SK-N-SH (cell line): ENCODE measurements around the gene PTPN14. TPM values are rescaled to one million over a fixed set of nuclear protein-coding genes. Genes with fewer than 3 reads are reported as not detected.

ENCODE experiments used
- CTCF ChIA-PET: fragments of 300-600, 350-600 bp; formaldehyde crosslinking; extraction: SDS; loops from one replicate; lab custom pipeline; 2021; lab: Yijun Ruan, JAX
- POLR2A ChIA-PET: fragments of 350-600 bp; sonication (Branson Sonifier 250); formaldehyde crosslinking; extraction: SDS; loops from one replicate; lab custom pipeline; 2020; ENCODE audit warnings: antibody characterized with exemption, inconsistent platforms; lab: Yijun Ruan, JAX
- DNase-seq: peaks from one replicate; pipeline ENCODE4 v3.0.0; 2012
- H2AFZ ChIP-seq: fragments of 200-600 bp; sonication (generic); 2 replicates; pipeline ENCODE4 v1.8.1; 2016; ENCODE audit warnings: antibody characterized with exemption, mild to moderate bottlenecking, low read depth
- H3F3A ChIP-seq: fragments of 200-600 bp; sonication (generic); replicated peaks from 2 replicates; pipeline ENCODE3; 2016; ENCODE audit warnings: antibody characterized with exemption, mild to moderate bottlenecking; ENCODE audit not compliant: insufficient read depth
- H3K27ac ChIP-seq, 2 experiments: fragments of 200-500 bp in 1 of 2; fragments of 200-600 bp in 1 of 2; sonication (Bioruptor generic) in 1 of 2; sonication (generic), shearing (Covaris generic) in 1 of 2; 2 replicates each; pipeline versions ENCODE4 v1.5.1 to v1.6.1; 2014 to 2016; ENCODE audit warnings: low read depth in 2 of 2, inconsistent platforms in 1 of 2, low read length in 1 of 2, mild to moderate bottlenecking in 1 of 2, mixed read lengths in 1 of 2
- H3K27me3 ChIP-seq: fragments of 200-600 bp; sonication (generic), shearing (Covaris generic); 2 replicates; pipeline ENCODE4 v1.6.1; 2016; ENCODE audit warnings: mixed run types; ENCODE audit not compliant: insufficient read depth
- H3K36me3 ChIP-seq, 2 experiments: fragments of 200-500 bp in 1 of 2; fragments of 200-600 bp in 1 of 2; sonication (Bioruptor generic) in 1 of 2; sonication (generic) in 1 of 2; replicated peaks in 1 of 2; 2 replicates each; pipeline versions ENCODE3 to v1.5.1; 2014 to 2016; ENCODE audit warnings: low read length in 1 of 2, mild to moderate bottlenecking in 1 of 2; ENCODE audit not compliant: insufficient read depth in 2 of 2, control insufficient read depth in 1 of 2
- H3K4me1 ChIP-seq, 2 experiments: fragments of 200-500 bp in 1 of 2; fragments of 200-600 bp in 1 of 2; sonication (Bioruptor generic) in 1 of 2; sonication (generic), shearing (Covaris generic) in 1 of 2; 2 replicates each; pipeline versions ENCODE4 v1.5.1 to v1.6.1; 2014 to 2016; ENCODE audit warnings: low read depth in 1 of 2, low read length in 1 of 2, mixed run types in 1 of 2; ENCODE audit not compliant: insufficient read depth in 2 of 2, control insufficient read depth in 1 of 2
- H3K4me2 ChIP-seq: fragments of 200-600 bp; sonication (generic), shearing (Covaris generic); 2 replicates; pipeline ENCODE4 v1.6.1; 2017; ENCODE audit warnings: mixed run types
- H3K4me3 ChIP-seq, 2 experiments: fragments of 200-500 bp in 1 of 2; fragments of 200-600 bp in 1 of 2; sonication (Bioruptor generic) in 1 of 2; sonication (generic), shearing (Covaris generic) in 1 of 2; 2 replicates each; pipeline versions ENCODE4 v1.5.1 to v1.8.1; 2014 to 2016; ENCODE audit warnings: low read depth in 2 of 2, inconsistent platforms in 1 of 2, low read length in 1 of 2, mild to moderate bottlenecking in 1 of 2, mixed read lengths in 1 of 2, moderate library complexity in 1 of 2
- H3K79me2 ChIP-seq: fragments of 200-600 bp; sonication (generic); 2 replicates; pipeline ENCODE4 v1.8.1; 2017; ENCODE audit warnings: mild to moderate bottlenecking; ENCODE audit not compliant: insufficient read depth
- H3K9ac ChIP-seq: fragments of 200-600 bp; sonication (generic); 2 replicates; pipeline ENCODE4 v1.6.1; 2017; ENCODE audit warnings: mixed run types
- H3K9me2 ChIP-seq: fragments of 200-600 bp; sonication (generic); 2 replicates; pipeline ENCODE4 v1.6.1; 2017; ENCODE audit warnings: mixed run types
- H3K9me3 ChIP-seq: fragments of 200-600 bp; sonication (generic); 2 replicates; pipeline ENCODE4 v1.6.1; 2017; ENCODE audit warnings: mixed run types, mild to moderate bottlenecking, moderate library complexity
- H4K20me1 ChIP-seq: fragments of 200-600 bp; sonication (generic); 2 replicates; pipeline ENCODE4 v1.6.1; 2017; ENCODE audit warnings: mild to moderate bottlenecking, mixed run types; ENCODE audit not compliant: insufficient read depth
- CHD2 ChIP-seq: fragments of 150-350 bp; IDR thresholded peaks from 2 replicates; pipeline ENCODE4 v1.6.1; 2018; ENCODE audit warnings: low read length; ENCODE audit not compliant: partially characterized antibody
- FOXJ3 ChIP-seq: sonication (generic); formaldehyde crosslinking; IDR thresholded peaks from 2 replicates; pipeline ENCODE4 v1.5.1; 2020; ENCODE audit warnings: mild to moderate bottlenecking, missing genetic modification reagents
- FOXM1 ChIP-seq: IDR thresholded peaks from 2 replicates; pipeline ENCODE4 v1.4.0; 2012; ENCODE audit warnings: low read depth, mild to moderate bottlenecking
- GATA2 ChIP-seq: sonication (generic); formaldehyde crosslinking; IDR thresholded peaks from 2 replicates; pipeline ENCODE4 v1.5.0; 2020; ENCODE audit warnings: mild to moderate bottlenecking, missing genetic modification reagents
- JUND ChIP-seq: IDR thresholded peaks from 2 replicates; pipeline ENCODE4 v1.4.0; 2012
- NRF1 ChIP-seq: IDR thresholded peaks from 2 replicates; pipeline ENCODE4 v1.6.1; 2012; ENCODE audit warnings: low read depth, mild to moderate bottlenecking, low read length
- POLR2AphosphoS5 ChIP-seq: IDR thresholded peaks from 2 replicates; pipeline ENCODE4 v1.6.1; 2012; ENCODE audit warnings: low read depth, low read length
- RAD21 ChIP-seq: IDR thresholded peaks from 2 replicates; pipeline ENCODE4 v1.6.1; 2012; ENCODE audit warnings: mild to moderate bottlenecking, low read length
- RCOR1 ChIP-seq: fragments of 150-350 bp; IDR thresholded peaks from 2 replicates; pipeline ENCODE4 v1.6.1; 2017; ENCODE audit warnings: antibody characterized with exemption, low read length
- RXRA ChIP-seq: IDR thresholded peaks from 2 replicates; pipeline ENCODE4 v1.4.0; 2012; ENCODE audit warnings: low read depth, mild to moderate bottlenecking, borderline replicate concordance
- TAF1 ChIP-seq: IDR thresholded peaks from 2 replicates; pipeline ENCODE4 v1.6.1; 2012; ENCODE audit warnings: low read depth, mild to moderate bottlenecking, low read length, moderate library complexity, borderline replicate concordance
- WGBS: methylation state at CpG from one replicate; pipeline ENCODE4 v1.1.6; 2017; ENCODE audit warnings: low lambda C conversion rate; 5-methylcytosine and 5-hydroxymethylcytosine counted together
- polyA plus RNA-seq, 3 experiments: library from polyadenylated mRNA; depleted of rRNA; stranded (reverse); fragments of >200 nt; gene quantifications; 2 replicates each; pipeline ENCODE4 v1.2.3, GENCODE V29; 2012
- TF ChIP-seq, protein P1 (sequence below): IDR thresholded peaks from 2 replicates; pipeline ENCODE4; 2012
- TF ChIP-seq, protein P2 (sequence below): IDR thresholded peaks from 2 replicates; pipeline ENCODE4 v1.4.0; 2012; ENCODE audit warnings: low read depth, borderline replicate concordance
- TF ChIP-seq, protein P3 (sequence below): fragments of 200-600 bp; sonication (generic); IDR thresholded peaks from 2 replicates; pipeline ENCODE4 v1.6.1; 2017; ENCODE audit warnings: antibody characterized with exemption, mild to moderate bottlenecking, moderate library complexity

PTPN14 gene
- polyA plus RNA-seq, 1 of the 3 experiments (the other 2 are of a cell fraction): 12.8 TPM

DNA sequence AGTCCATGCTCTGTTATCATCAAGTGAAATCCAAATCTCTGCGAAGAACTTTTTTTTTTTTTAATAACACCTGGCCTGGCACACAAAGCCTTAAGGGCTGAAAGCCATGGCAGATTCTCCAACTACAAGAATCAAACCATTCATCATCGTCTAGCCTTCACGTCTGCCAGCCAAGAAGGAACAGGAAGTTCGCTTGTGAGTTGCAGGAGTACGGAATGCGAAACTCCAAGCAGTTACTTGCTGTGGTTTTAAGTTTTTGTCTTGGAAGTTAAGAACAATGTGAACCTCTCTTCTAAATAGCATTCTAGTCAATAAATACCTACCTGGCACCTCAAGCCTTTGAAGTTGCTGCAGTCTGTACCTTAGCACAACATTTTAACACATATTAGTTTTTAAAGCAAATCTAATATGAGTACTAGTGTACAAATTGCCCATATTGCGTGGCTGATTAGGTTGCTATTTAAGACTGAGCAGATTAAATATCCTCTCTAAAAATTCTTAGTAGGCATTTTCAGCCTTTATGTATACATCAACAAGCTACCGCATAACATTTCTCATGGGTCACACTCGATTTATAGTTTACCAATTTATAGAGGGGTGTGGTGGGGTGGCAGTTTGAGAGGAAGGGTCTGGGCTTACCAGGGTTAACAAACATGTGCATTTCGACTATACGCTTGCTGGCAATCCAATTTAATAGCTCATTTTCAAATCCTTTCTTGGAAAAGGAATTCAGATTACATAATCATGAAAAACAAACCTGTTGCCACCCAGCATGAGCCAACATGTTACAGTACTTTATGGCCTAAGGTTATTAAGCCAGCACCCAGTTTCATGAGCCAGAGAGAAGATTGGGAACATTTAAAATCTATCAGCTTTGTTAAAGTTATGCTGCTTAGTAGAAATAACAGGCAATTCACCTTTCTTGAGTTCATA is 22.2 kb upstream of the PTPN14 start:
- Histone ChIP-seq H3K79me2 (no peaks in the 10 kb centered on the region), H3K4me1 (peaks cover 0 to 9% of the 10 kb centered on the region in 2 experiments; a peak in 2 of 4 replicates)
- no peak for TF ChIP-seq FOXM1
- TF ChIP-seq, protein P1, sequence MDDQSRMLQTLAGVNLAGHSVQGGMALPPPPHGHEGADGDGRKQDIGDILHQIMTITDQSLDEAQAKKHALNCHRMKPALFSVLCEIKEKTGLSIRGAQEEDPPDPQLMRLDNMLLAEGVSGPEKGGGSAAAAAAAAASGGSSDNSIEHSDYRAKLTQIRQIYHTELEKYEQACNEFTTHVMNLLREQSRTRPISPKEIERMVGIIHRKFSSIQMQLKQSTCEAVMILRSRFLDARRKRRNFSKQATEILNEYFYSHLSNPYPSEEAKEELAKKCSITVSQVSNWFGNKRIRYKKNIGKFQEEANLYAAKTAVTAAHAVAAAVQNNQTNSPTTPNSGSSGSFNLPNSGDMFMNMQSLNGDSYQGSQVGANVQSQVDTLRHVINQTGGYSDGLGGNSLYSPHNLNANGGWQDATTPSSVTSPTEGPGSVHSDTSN: peak; percentile 25; the same call in 1 of the 2 replicates
- TF ChIP-seq, all 33 proteins: peak for 1
- Histone ChIP-seq H3K27me3 (no peaks in the 10 kb centered on the region), H4K20me1 (no peaks in the 10 kb centered on the region), H3K36me3 (no peaks in the 10 kb centered on the region), H3K27ac (no peak overlapping the region), H3F3A (peaks cover 27% of the 10 kb centered on the region), H3K9me2 (no peaks in the 10 kb centered on the region), H3K9me3 (peaks cover 9% of the 10 kb centered on the region; the same call in 1 of the 2 replicates), H3K9ac (no peak overlapping the region), H2AFZ (no peak overlapping the region), H3K4me2 (no peak overlapping the region), H3K4me3 (no peak overlapping the region)
- no peak for DNase-seq
- ChIA-PET CTCF (interaction anchor here (0.8 to 4.6 kb wide), 4 partner anchors 9 to 312 kb away, joined by 3 to 15 read pairs (median 4); partner anchors contain the start of gene CENPF), POLR2A (no interaction called here)
- WGBS: 77% methylated on average over 11 of the region's 11 CpGs

DNA sequence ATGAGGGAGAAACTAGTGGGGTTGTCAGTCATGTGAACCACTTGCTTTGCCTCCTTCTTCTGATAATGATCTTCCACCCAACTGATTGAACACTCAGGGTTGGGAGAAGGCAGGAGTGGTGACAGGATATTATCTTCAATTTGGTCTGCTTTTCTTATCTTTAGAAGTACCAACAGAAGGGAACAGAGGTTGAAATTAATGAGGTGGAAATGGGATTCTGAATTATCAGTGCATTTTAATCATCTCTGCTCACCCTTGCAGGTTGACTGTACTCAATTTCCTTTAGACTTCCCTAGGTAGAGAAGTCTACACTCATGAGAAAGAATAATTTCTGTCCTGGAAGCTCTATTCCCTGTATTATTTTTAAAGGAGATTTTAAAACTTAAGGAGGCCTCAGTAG is 19.9 kb upstream of the PTPN14 start:
- H3K27me3 ChIP-seq: no peaks in the 10 kb centered on the region

More for the DNA sequence above, 19.9 kb upstream of the PTPN14 start:
- no peak overlapping the region for H3K9ac ChIP-seq
- ChIA-PET POLR2A (no interaction called here), CTCF (interaction anchor here (4.6 kb wide), 1 partner anchor 239 kb away, joined by 15 read pairs; no protein-coding TSS in a partner anchor)
- no peak overlapping the region for H2AFZ ChIP-seq
- H3K4me2 ChIP-seq: no peak overlapping the region
- H3K4me1 ChIP-seq: peaks cover 2 to 29% of the 10 kb centered on the region in 2 experiments
- H3K4me3 ChIP-seq: no peak overlapping the region
- peaks cover 4% of the 10 kb centered on the region; the same call in 1 of the 2 replicates for H3K9me3 ChIP-seq
- H4K20me1 ChIP-seq: no peaks in the 10 kb centered on the region
- peaks cover 50% of the 10 kb centered on the region for H3F3A ChIP-seq
- no peaks in the 10 kb centered on the region for H3K36me3 ChIP-seq
- H3K9me2 ChIP-seq: no peaks in the 10 kb centered on the region
- peak overlapping the region in 1 of 2 experiments; percentile 75; a peak in 2 of 4 replicates for H3K27ac ChIP-seq
- TF ChIP-seq, protein P1: no peak
- TF ChIP-seq TAF1 (no peak), NRF1 (no peak), POLR2AphosphoS5 (no peak), RXRA (no peak), CHD2 (no peak), RAD21 (no peak), RCOR1 (no peak), FOXJ3 (CRISPR knock-in tag) (no peak), JUND (no peak), GATA2 (CRISPR knock-in tag) (no peak)
- TF ChIP-seq, protein P2, sequence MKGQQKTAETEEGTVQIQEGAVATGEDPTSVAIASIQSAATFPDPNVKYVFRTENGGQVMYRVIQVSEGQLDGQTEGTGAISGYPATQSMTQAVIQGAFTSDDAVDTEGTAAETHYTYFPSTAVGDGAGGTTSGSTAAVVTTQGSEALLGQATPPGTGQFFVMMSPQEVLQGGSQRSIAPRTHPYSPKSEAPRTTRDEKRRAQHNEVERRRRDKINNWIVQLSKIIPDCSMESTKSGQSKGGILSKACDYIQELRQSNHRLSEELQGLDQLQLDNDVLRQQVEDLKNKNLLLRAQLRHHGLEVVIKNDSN: no peak
- TF ChIP-seq, protein P3, sequence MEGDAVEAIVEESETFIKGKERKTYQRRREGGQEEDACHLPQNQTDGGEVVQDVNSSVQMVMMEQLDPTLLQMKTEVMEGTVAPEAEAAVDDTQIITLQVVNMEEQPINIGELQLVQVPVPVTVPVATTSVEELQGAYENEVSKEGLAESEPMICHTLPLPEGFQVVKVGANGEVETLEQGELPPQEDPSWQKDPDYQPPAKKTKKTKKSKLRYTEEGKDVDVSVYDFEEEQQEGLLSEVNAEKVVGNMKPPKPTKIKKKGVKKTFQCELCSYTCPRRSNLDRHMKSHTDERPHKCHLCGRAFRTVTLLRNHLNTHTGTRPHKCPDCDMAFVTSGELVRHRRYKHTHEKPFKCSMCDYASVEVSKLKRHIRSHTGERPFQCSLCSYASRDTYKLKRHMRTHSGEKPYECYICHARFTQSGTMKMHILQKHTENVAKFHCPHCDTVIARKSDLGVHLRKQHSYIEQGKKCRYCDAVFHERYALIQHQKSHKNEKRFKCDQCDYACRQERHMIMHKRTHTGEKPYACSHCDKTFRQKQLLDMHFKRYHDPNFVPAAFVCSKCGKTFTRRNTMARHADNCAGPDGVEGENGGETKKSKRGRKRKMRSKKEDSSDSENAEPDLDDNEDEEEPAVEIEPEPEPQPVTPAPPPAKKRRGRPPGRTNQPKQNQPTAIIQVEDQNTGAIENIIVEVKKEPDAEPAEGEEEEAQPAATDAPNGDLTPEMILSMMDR: no peak
- no peaks in the 10 kb centered on the region for H3K79me2 ChIP-seq
- no peak for DNase-seq
